ENCODE data around the gene CDK5R1.

CDK5R1 gene

GRCh38 chr17:32513579-32513978, 26.8 kb downstream of the CDK5R1 start:
- H3K27ac ChIP-seq, result no peak overlapping the region
- TF ChIP-seq, protein P1, sequence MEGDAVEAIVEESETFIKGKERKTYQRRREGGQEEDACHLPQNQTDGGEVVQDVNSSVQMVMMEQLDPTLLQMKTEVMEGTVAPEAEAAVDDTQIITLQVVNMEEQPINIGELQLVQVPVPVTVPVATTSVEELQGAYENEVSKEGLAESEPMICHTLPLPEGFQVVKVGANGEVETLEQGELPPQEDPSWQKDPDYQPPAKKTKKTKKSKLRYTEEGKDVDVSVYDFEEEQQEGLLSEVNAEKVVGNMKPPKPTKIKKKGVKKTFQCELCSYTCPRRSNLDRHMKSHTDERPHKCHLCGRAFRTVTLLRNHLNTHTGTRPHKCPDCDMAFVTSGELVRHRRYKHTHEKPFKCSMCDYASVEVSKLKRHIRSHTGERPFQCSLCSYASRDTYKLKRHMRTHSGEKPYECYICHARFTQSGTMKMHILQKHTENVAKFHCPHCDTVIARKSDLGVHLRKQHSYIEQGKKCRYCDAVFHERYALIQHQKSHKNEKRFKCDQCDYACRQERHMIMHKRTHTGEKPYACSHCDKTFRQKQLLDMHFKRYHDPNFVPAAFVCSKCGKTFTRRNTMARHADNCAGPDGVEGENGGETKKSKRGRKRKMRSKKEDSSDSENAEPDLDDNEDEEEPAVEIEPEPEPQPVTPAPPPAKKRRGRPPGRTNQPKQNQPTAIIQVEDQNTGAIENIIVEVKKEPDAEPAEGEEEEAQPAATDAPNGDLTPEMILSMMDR (conservative IDR thresholded peaks at IDR 0.05), result no peak
- no peak for TF ChIP-seq ZFX (IDR thresholded peaks at IDR 0.05)

GRCh38 chr17:32514606-32515005, 27.8 kb downstream of the CDK5R1 start:
- H3K27ac ChIP-seq, result no peak overlapping the region
- no peak for TF ChIP-seq ZFX (IDR thresholded peaks at IDR 0.05)
- TF ChIP-seq, protein P1 (conservative IDR thresholded peaks at IDR 0.05), result no peak

DNA sequence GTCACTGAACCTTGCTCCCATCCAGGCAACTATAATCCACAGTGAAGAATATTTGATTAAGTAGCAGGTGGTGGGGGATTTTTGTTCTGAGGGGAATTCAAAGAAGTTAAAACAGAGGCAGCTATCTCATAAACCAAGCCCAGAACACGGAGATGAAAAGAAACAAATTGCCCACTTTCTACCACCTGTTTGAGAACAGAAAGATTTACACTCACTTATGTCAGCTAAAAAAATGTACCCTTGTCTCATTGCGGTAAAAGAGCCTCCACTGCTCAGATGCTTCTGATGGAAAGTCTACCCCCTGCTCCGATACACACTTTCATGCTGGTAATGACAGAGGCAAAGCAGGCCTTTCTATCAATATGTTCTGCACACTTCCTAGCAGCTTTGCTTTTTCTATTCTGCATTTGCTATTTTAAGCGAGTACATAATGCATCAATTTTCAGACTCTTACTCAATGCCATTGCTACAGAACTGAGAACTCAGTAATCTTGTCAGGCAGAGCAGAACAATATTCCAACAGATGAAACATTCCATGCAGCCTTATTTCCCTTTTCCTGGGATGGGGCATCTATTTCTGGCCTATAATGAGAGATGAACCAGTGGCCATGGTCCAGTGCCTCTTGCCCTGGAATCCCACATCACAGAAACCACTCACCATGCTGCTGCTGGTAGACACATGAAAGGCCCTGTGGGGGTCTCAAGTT, 29.0 kb downstream of the CDK5R1 start:
- TF ChIP-seq ZFX (IDR thresholded peaks at IDR 0.05), result no peak
- TF ChIP-seq, protein P1 (conservative IDR thresholded peaks at IDR 0.05), result no peak
- no peak overlapping the region for H3K27ac ChIP-seq

GRCh38 chr17:32516450-32516849, 29.7 kb downstream of the CDK5R1 start:
- no peak overlapping the region for H3K27ac ChIP-seq
- no peak for TF ChIP-seq ZFX (IDR thresholded peaks at IDR 0.05)
- TF ChIP-seq, protein P1 (conservative IDR thresholded peaks at IDR 0.05), result no peak

- no peak overlapping the region for H3K27ac ChIP-seq
- TF ChIP-seq, protein P1 (conservative IDR thresholded peaks at IDR 0.05), result no peak
- no peak for TF ChIP-seq ZFX (IDR thresholded peaks at IDR 0.05)
These were observed 30.3 kb downstream of the CDK5R1 start for GRCh38 chr17:32516940-32517701.

DNA sequence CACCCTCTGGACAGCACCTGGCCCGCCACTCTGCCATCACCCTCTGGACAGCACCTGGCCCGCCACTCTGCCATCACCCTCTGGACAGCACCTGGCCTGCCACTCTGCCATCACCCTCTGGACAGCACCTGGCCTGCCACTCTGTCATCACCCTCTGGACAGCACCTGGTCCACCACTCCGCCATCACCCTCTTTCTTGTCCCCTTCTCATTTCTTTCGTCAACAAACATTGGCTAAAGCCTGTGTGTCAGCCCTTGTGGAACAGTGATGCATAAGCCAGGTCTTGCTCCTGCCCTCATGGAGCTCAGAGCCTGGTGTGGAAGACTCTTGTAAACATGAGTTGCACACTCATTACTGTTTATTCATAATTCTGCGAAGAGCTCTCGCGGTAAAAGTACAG, 31.2 kb downstream of the CDK5R1 start:
- no peak overlapping the region for H3K27ac ChIP-seq
- TF ChIP-seq, protein P1 (conservative IDR thresholded peaks at IDR 0.05), result no peak
- no peak for TF ChIP-seq ZFX (IDR thresholded peaks at IDR 0.05)

DNA sequence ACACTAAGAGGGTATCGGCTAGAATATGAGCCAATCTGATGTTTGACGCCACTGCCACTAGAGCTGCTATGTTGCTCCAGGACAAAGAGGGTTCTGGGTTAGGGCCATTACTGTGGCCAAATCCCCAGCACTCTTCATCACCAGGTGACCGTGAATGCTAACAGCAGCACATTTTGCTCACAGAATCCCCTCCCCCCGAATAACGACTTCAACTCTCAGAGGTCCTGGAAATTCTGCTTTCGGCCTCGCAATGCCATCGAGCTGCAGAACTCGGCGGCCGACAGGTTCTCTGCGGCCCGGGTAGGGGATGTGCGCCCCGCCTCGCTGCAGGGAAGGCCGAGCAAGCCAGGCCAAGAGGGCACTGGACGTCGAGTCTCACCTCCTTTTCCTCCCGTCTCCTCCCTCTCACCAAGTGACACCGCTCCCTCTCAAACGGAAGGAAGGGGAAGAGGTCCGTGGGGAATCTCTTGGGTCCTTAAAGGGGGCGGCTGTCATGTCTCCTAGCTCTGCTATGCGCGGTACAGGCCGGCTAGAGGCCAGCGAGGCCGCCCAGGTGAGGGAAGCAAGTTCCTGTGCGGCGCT, 31.9 kb downstream of the CDK5R1 start:
- TF ChIP-seq ZFX (IDR thresholded peaks at IDR 0.05), result no peak
- TF ChIP-seq, protein P1 (conservative IDR thresholded peaks at IDR 0.05), result no peak
- no peak overlapping the region for H3K27ac ChIP-seq
